GM12878 (cell line): ENCODE data around the gene LPAR3. TPM values are rescaled to one million over a fixed set of nuclear protein-coding genes. Genes with fewer than 3 reads are reported as not detected.

Source experiments
- ATAC-seq: fragments of 200-7000 bp; cut with Tn5 transposase; 3 replicates; pipeline ENCODE4 v1.9.1; 2020; ENCODE audit warnings: mild to moderate bottlenecking, moderate library complexity
- BruUV-seq: library from RNA; stranded (reverse); fragments of 400-500 nt; replicated peaks from 2 replicates; lab custom pipeline; 2021; lab: Mats Ljungman, UMichigan
- CTCF ChIA-PET: fragments of 300-600 bp; sonication (Branson Sonifier 250); formaldehyde crosslinking; extraction: SDS; loops from one replicate; lab custom pipeline; 2021; ENCODE audit warnings: inconsistent platforms; lab: Yijun Ruan, JAX
- POLR2A ChIA-PET: fragments of 350-600 bp; formaldehyde crosslinking; extraction: SDS; loops from one replicate; lab custom pipeline; 2021; ENCODE audit warnings: inconsistent platforms; lab: Charles Lee
- RAD21 ChIA-PET: fragments of 300-600 bp; sonication (Branson Sonifier 250); formaldehyde crosslinking; loops from one replicate; lab custom pipeline; 2023; ENCODE audit warnings: antibody characterized with exemption; ENCODE audit not compliant: unreplicated experiment; lab: Charles Lee
- SMC1A ChIA-PET: fragments of 300-600 bp; sonication (Branson Sonifier 250); formaldehyde crosslinking; loops from one replicate; lab custom pipeline; 2023; ENCODE audit not compliant: unreplicated experiment, uncharacterized antibody; lab: Charles Lee
- DNase-seq: peaks from one replicate; pipeline ENCODE4 v3.0.0-alpha.2; 2011; ENCODE audit warnings: low read depth, low spot score
- FAIRE-seq: peaks from 3 replicates; lab custom pipeline; 2011; peaks lifted over from hg19 to GRCh38; lab: Jason Lieb, UNC
- H2AFZ ChIP-seq: 2 replicates; pipeline ENCODE4 v1.6.0; 2011; ENCODE audit warnings: low read depth, low read length, control low read depth; ENCODE audit not compliant: control insufficient read depth
- H3K27ac ChIP-seq: 2 replicates; pipeline ENCODE4 v1.5.1; 2011; ENCODE audit warnings: control low read depth; ENCODE audit not compliant: control insufficient read depth, insufficient read depth
- H3K27me3 ChIP-seq, 2 experiments: replicated peaks in 1 of 2; 2 replicates each; pipeline versions ENCODE4 v1.6.0 to v1.6.1; 2011; ENCODE audit warnings: low read length in 1 of 2; ENCODE audit not compliant: control insufficient read depth in 2 of 2, insufficient read depth in 2 of 2
- H3K36me3 ChIP-seq, 2 experiments: 2 replicates each; pipeline ENCODE4 v1.5.1; 2011; ENCODE audit warnings: low read length in 1 of 2; ENCODE audit not compliant: control insufficient read depth in 2 of 2, insufficient read depth in 2 of 2
- H3K4me1 ChIP-seq: 2 replicates; pipeline ENCODE4 v1.6.1; 2011; ENCODE audit warnings: mild to moderate bottlenecking, low read length, moderate library complexity, mixed read lengths; ENCODE audit not compliant: control insufficient read depth, insufficient read depth
- H3K4me2 ChIP-seq: 2 replicates; pipeline ENCODE4 v1.6.0; 2011; ENCODE audit warnings: control low read depth; ENCODE audit not compliant: control insufficient read depth, insufficient read depth
- H3K4me3 ChIP-seq: fragments of 200-600 bp; sonication (generic); 2 replicates; pipeline ENCODE4 v1.5.1; 2016
- H3K79me2 ChIP-seq: 2 replicates; pipeline ENCODE4 v1.6.0; 2011; ENCODE audit warnings: low read length; ENCODE audit not compliant: control insufficient read depth, insufficient read depth
- H3K9ac ChIP-seq: 2 replicates; pipeline ENCODE4 v1.8.0; 2011; ENCODE audit warnings: low read length, control low read depth, mixed read lengths; ENCODE audit not compliant: control insufficient read depth, insufficient read depth
- H3K9me3 ChIP-seq: replicated peaks from 3 replicates; pipeline ENCODE4 v1.5.1; 2011; ENCODE audit warnings: mild to moderate bottlenecking, low read length; ENCODE audit not compliant: control insufficient read depth, insufficient read depth
- H4K20me1 ChIP-seq: 2 replicates; pipeline ENCODE4 v1.6.0; 2011; ENCODE audit not compliant: control insufficient read depth, insufficient read depth
- EP300 ChIP-seq, 2 experiments: fragments of 150-350 bp in 1 of 2; IDR thresholded peaks; 2 replicates each; pipeline ENCODE4 v1.6.1; 2011 to 2012; ENCODE audit warnings: low read depth in 2 of 2, low read length in 2 of 2, borderline replicate concordance in 1 of 2, improper control_type of control experiment in 1 of 2, inconsistent platforms in 1 of 2; ENCODE audit not compliant: control insufficient read depth in 1 of 2
- ESRRA ChIP-seq: IDR thresholded peaks from 2 replicates; pipeline ENCODE4 v1.6.1; 2012; ENCODE audit warnings: mild to moderate bottlenecking, low read length, improper control_type of control experiment
- EZH2 ChIP-seq: IDR thresholded peaks from 2 replicates; pipeline ENCODE4 v1.6.1; 2012; ENCODE audit warnings: low read depth, mild to moderate bottlenecking, control low read depth, inconsistent platforms, low read length, borderline replicate concordance; ENCODE audit not compliant: control insufficient read depth
- JUNB ChIP-seq: IDR thresholded peaks from 2 replicates; pipeline ENCODE4 v1.6.1; 2016; ENCODE audit warnings: antibody characterized with exemption, mild to moderate bottlenecking
- MEF2B ChIP-seq: fragments of 450-650 bp; IDR thresholded peaks from 2 replicates; pipeline ENCODE4 v1.6.1; 2018; ENCODE audit warnings: mild to moderate bottlenecking, moderate library complexity; ENCODE audit not compliant: partially characterized antibody, poor library complexity, severe bottlenecking
- MYC ChIP-seq: IDR thresholded peaks from 2 replicates; pipeline ENCODE4 v1.6.1; 2011; ENCODE audit warnings: mild to moderate bottlenecking, low read length, moderate library complexity, inconsistent platforms; ENCODE audit not compliant: insufficient read depth, insufficient replicate concordance, insufficient read length, severe bottlenecking
- SUZ12 ChIP-seq: fragments of 200-600 bp; sonication (generic); IDR thresholded peaks from one replicate; pipeline ENCODE4 v1.6.1; 2018; ENCODE audit warnings: antibody characterized with exemption, mild to moderate bottlenecking; ENCODE audit not compliant: unreplicated experiment
- TARDBP ChIP-seq: IDR thresholded peaks from 2 replicates; pipeline ENCODE4 v1.6.1; 2016; ENCODE audit warnings: borderline replicate concordance
- TCF12 ChIP-seq: IDR thresholded peaks from 2 replicates; pipeline ENCODE4 v1.6.1; 2011; ENCODE audit warnings: low read depth, mild to moderate bottlenecking, low read length
- ZNF24 ChIP-seq: fragments of 450-650 bp; IDR thresholded peaks from 2 replicates; pipeline ENCODE4 v1.6.1; 2017; ENCODE audit warnings: antibody characterized with exemption, mild to moderate bottlenecking
- WGBS: methylation state at CpG from one replicate; pipeline ENCODE4 v1.1.6; 2016; ENCODE audit warnings: low lambda C conversion rate; ENCODE audit not compliant: insufficient replicate concordance, insufficient coverage; ENCODE audit errors: missing lambda C conversion rate; 5-methylcytosine and 5-hydroxymethylcytosine counted together
- in situ Hi-C: fragments of 300-500 bp; cut with MboI; formaldehyde crosslinking; loops from 9 replicates; pipeline ENCODE4 v1.14.3; 2018; ENCODE audit warnings: mixed read lengths
- intact Hi-C: fragments of 100-400 bp; cut with micrococcal nuclease; formaldehyde crosslinking; loops from one replicate; pipeline ENCODE4 v1.14.2; 2022; ENCODE audit not compliant: unreplicated experiment
- polyA plus RNA-seq, 11 experiments: library from polyadenylated mRNA; depleted of rRNA in 4 of 11; unstranded in 6 of 11; stranded (reverse) in 5 of 11; fragments of >200 nt; fragmentation: Nextera tagmentation in 4 of 11; fragmentation: Illumina TruSeq in 1 of 11; extraction: Ambion mirVana in 4 of 11; extraction: Trizol in 1 of 11; gene quantifications; 1 replicate in 1 of 11; 2 replicates in 10 of 11; pipeline versions ENCODE4 v1.2.1 to v1.2.3, GENCODE V29; 2011 to 2016; ENCODE audit warnings: inconsistent platforms in 2 of 11, missing spikeins in 2 of 11, low read depth in 1 of 11
- total RNA-seq, 4 experiments: library from RNA; depleted of rRNA in 3 of 4; stranded (reverse); fragments of >200 nt in 3 of 4; fragmentation: Illumina TruSeq in 1 of 4; extraction: Trizol in 1 of 4; gene quantifications; 2 replicates each; pipeline versions ENCODE4 v1.2.1 to v1.2.3, GENCODE V29; 2013 to 2021
- TF ChIP-seq, protein P1 (sequence below): fragments of 150-350 bp; IDR thresholded peaks from 2 replicates; pipeline ENCODE4 v1.6.1; 2016; ENCODE audit warnings: low read depth, low read length

LPAR3 gene
- total and polyA plus RNA-seq, 10 of the 15 experiments (the other 5 are each of a cell fraction or from before 2014, with no cell fraction given) = 0.03 to 0.31 (median 0.09) TPM; not detected in 3

DNA sequence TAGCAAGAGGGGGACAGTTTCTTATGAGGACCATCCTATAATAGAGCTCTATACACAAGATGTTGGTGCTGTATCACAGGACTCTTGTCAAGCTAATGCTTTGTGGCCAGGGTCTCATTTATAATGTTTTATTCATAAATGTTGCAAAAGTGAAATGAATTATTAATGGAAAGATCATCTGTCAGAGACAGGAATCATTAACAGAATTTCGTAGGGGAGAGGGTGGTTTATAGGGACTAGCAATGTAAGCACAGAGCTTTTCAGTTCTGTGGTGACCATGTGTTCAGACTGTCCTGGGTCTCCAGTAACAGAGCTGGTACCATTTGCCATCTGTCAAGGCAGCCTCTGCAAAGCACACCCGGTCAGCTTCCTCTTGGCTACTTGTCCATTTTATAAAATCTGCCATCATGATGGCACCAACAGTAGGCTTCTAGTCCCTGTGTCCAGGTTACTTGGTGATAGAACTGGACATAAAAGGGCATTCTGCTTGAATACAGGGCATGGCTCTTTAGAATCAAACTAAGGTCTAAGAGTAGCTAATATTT lies 36.2 kb downstream of the LPAR3 start (continued):
- TF ChIP-seq EP300 (IDR thresholded peaks at IDR 0.05; ENCODE audit: borderline replicate concordance in 1 of 2, control insufficient read depth in 1 of 2, low read depth in 2 of 2, low read length in 2 of 2) (no peak), TARDBP (no peak)

DNA sequence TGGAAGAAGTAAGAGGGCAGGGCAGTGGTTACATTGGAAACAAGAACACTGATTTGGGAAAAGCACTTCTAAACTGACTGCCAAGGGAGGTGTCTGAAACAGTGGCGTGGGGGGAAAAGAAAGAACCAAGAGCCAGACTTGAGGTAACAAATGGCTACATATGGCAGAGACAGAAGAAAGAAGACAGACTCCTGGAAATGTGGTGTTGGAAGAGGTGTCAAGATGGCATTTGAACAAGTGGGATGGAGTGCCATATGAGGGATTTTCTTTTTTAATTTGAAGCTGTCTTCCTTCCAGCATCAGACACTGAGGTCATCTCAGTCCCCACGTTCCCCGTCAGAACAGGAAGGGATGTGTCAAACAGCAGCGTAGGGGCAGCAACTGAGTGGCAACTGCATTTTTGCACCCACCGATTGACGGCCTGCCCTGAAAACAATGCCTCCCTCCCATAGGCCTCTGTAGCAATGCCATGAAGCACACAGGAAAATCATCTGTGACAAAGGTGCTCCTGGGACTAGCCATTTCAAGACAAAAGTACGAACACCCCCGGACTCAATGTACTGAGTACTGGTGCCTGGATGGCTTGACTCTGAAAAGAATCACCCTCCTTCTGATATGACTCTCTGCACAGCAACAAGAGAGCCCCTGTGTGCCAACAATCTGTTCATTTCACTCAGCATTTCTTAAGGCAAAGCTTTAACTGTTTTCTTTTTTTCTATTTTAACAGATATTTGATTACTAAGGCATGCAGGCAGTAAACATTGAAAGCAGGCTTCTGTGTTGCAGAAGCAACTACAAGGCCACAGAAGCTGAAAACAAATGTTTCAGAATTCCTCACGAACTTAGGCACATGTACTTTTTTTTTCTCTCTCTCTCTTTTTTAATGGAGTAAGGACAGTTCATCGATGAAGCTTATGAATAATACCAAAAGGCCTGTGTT lies 37.0 kb downstream of the LPAR3 start:
- Histone ChIP-seq H3K9ac (no peak overlapping the region), H3K27ac (no peak overlapping the region), H3K9me3 (no peaks in the 10 kb centered on the region), H3K36me3 (no peaks in the 10 kb centered on the region), H2AFZ (no peak overlapping the region), H4K20me1 (no peaks in the 10 kb centered on the region), H3K4me1 (peaks cover 22% of the 10 kb centered on the region), H3K4me2 (no peak overlapping the region), H3K79me2 (no peaks in the 10 kb centered on the region), H3K27me3 (no peaks in the 10 kb centered on the region), H3K4me3 (no peak overlapping the region)
- ChIA-PET RAD21 (interaction anchor here (0.5 kb wide), 1 partner anchor 89 kb away, joined by 3 read pairs; no protein-coding TSS in a partner anchor), SMC1A (interaction anchor here (0.8 to 2.3 kb wide), 6 partner anchors 12 to 824 kb away, joined by 3 to 6 read pairs (median 4); no protein-coding TSS in a partner anchor), CTCF (interaction anchor here (0.5 to 1.8 kb wide), 10 partner anchors 20 to 452 kb away, joined by 3 to 4 read pairs (median 4); no protein-coding TSS in a partner anchor), POLR2A (no interaction called here)
- intact Hi-C loops = no loop called here
- FAIRE-seq (no peak), ATAC-seq (no peak), DNase-seq (no peak)
- BruUV-seq = no TSS peak
- no peak for TF ChIP-seq ESRRA
- TF ChIP-seq SUZ12 = no peak
- no peak for TF ChIP-seq MEF2B
- no peak for TF ChIP-seq MYC
- TF ChIP-seq, protein P1, sequence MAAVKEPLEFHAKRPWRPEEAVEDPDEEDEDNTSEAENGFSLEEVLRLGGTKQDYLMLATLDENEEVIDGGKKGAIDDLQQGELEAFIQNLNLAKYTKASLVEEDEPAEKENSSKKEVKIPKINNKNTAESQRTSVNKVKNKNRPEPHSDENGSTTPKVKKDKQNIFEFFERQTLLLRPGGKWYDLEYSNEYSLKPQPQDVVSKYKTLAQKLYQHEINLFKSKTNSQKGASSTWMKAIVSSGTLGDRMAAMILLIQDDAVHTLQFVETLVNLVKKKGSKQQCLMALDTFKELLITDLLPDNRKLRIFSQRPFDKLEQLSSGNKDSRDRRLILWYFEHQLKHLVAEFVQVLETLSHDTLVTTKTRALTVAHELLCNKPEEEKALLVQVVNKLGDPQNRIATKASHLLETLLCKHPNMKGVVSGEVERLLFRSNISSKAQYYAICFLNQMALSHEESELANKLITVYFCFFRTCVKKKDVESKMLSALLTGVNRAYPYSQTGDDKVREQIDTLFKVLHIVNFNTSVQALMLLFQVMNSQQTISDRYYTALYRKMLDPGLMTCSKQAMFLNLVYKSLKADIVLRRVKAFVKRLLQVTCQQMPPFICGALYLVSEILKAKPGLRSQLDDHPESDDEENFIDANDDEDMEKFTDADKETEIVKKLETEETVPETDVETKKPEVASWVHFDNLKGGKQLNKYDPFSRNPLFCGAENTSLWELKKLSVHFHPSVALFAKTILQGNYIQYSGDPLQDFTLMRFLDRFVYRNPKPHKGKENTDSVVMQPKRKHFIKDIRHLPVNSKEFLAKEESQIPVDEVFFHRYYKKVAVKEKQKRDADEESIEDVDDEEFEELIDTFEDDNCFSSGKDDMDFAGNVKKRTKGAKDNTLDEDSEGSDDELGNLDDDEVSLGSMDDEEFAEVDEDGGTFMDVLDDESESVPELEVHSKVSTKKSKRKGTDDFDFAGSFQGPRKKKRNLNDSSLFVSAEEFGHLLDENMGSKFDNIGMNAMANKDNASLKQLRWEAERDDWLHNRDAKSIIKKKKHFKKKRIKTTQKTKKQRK = no peak
- no peak for TF ChIP-seq EZH2
- no peak for TF ChIP-seq ZNF24
- TF ChIP-seq TCF12 = no peak
- TF ChIP-seq JUNB = no peak
- in situ Hi-C loops = no loop called here
- WGBS = 87% methylated on average over 10 of the region's 10 CpGs
